Measurements from ENCODE around the gene ZBTB7C. TPM values are rescaled to one million over a fixed set of nuclear protein-coding genes. Genes with fewer than 3 reads are reported as not detected.
A peak's percentile ranks its signal among the peaks of the same experiment; 100 is the strongest.

Gene ZBTB7C
- total RNA-seq, 1 experiment from 2014 or later = 0.35 TPM

DNA sequence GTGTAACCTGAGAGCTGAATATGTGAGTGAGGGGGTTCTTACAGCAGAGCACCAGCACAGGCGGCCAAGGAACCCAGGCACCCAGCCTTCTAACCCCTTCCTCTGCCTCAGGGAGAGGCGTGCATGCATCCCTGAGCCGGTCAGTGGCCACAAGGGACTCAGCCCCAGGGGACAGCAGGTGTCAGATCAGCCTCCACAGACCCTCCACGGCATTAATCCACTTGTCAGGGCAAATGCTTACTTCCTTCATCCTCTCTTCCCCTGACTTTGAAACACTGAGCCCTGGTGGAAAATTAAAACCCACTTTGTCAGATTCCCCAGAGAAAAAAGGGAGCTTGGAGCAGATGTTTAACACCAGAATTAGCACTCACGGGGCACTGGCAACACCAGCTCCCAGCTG, 418.2 kb downstream of the ZBTB7C start:
- DNase-seq (ENCODE audit: extremely low read depth, low read depth) = no peak

DNA sequence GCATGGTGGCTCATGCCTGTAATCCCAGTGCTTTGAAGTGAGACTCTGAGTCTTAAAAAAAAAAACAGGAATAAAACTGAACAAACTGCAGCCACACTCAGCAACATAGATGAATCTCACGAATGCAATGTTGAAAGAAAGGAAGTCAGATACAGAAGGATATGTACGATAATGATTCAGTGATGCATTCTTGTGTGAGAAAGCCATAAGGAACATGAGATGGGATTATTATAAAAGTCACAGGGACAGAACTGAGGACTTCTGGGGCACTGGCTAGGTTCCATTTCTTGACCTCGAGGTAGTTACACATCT, 421.8 kb downstream of the ZBTB7C start:
- DNase-seq (ENCODE audit: extremely low read depth, low read depth) = peak; percentile 72

DNA sequence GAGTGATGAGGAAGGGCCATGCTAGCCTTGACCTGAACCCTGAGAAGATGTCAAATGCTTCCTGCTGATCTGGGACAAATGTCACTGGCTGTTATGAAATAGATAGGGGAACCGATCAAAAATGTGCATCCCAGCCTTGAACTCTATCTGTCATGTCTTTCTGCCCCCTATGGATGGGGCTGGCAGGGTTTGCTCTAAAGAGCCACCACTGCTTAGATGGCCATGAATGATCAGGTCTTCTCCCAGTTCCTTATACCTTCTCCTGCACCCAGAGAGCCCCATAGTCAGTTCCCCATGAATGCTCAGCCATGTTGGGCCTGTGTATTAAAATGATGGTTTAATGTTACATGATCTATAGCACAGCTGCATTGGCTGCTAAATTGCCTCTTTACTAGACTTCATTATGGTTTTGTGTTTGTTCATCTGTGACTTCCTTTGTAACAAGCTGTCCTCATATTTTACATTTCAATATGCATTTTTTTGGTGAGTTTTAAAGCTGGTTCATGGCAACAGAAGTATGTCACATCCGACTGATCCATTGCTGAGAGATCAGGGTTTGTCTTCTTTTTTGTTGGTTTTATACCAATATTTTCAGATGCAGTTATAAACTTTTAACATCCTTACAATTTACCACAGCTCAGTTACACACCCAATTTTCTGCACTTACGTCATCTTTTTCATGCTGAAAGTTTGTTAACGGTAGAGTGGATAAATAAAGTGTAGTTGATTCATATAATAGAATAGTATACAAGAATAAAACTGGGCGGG, 422.4 kb downstream of the ZBTB7C start:
- DNase-seq (ENCODE audit: extremely low read depth, low read depth) = no peak

DNA sequence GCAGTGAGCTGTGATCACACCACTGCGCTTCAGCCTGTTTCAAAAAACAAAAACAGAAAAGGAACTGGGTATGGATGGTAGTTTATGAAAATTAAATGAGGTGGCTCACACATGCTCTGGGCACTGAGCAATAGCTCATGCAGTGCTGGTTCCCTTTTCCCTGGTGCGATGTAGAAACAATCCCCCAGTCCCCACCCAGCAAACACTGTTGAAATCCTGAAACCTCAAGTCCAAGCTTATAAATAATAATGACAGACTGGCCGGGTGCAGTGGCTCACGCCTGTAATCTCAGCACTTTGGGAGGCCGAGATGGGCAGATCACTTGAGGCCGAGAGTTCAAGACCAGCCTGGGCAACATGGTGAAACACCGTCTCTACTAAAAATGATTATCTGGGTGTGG, 423.3 kb downstream of the ZBTB7C start:
- no peak for DNase-seq (ENCODE audit: extremely low read depth, low read depth)

DNA sequence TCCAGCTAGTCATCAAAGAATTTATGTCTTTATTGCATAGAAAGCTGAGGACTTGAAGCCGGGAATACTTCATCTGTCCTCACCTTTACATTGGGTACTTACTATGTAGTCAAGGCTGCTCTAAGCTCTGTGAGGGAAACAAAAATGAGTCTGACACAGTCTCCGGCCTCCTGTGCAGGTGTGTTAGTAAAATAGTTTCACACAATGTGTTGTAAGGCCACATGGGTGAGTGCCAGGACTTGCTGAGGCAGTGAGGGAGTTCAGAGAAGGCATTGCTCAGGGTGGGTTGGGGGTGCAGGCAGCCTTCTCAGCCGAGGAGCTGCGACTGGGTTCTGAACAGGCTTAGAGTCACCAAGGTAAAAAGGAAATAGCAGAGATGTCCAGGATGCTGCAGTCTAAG, 424.2 kb downstream of the ZBTB7C start:
- DNase-seq (ENCODE audit: extremely low read depth, low read depth) = no peak

DNA sequence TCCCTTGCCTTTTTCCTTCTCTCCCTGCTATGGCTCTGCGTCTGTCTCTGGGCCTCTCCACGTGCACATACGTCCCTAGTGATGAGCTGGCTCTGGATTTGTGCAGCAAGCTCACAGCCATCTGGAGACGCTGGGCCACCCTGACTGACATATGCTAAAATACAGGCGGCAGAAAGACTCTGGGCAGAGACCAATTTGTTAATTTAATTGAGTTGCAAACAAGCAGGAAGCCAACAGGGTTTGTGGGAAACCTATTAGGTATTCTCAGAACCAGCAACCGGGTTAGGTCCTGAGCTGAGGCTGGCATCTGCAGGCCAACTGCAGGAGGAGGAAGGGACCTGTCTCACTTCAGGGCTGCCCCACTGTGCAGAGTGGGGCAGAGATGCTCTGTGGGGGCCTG, 425.2 kb downstream of the ZBTB7C start:
- DNase-seq (ENCODE audit: extremely low read depth, low read depth) = no peak

DNA sequence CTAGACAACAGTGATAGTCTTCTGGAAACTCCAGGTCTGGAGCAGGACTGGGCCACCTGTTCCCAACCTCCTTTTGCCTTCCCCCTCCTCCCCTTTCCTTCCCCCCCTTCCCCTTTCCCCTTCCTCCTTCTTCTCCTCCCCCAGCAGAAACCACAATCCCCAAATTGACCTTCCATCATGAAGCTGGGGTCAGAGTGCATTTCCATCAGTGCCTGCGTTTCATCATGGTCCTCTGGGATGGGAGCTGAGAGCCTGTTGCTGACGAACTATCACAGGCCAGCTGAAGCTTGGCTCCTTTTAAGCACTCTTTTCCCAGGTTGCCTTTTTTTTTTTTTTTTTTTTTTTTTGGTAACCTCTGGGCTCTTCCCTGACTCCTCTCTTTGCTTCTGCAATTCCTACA, 426.1 kb downstream of the ZBTB7C start:
- no peak for DNase-seq (ENCODE audit: extremely low read depth, low read depth)

DNA sequence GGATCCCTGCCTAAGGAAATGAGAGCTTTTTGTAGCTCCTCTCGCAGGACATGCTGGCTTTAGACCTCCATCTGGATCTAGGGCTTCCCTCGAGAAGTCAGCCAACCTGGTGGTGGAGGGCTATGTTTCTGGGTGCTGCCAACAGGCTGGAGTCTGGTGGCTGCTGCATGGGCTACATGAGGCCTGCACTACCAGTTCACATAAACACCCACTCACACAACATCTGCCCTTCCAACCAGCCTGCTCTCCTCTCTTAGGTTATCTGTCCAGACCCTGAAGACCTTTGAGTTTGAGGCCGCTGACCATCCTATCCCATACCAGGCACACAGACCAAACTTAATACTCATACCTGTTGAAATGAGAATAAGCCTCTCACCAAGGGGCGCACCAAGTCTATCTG, 427.4 kb downstream of the ZBTB7C start:
- DNase-seq (ENCODE audit: extremely low read depth, low read depth) = no peak

DNA sequence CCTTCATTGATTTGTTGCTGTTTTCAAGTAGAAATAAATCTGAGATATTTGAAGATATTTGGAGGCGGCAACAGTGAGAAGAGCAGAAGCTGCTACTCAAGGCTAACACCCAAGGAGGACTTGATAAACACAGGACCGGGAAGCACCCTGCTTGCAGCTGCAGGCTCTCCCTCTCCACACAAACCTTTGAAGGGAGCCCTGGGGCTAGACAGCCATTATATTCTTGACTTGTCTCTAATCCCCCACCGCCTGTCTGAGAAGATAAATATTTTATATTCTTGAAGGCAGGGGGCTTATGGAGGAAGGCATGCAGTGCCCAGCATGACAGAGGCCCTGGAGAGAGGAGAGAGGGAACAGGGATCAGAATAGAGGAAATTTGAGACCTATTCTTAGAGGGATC, 427.9 kb downstream of the ZBTB7C start:
- no peak for DNase-seq (ENCODE audit: extremely low read depth, low read depth)

DNA sequence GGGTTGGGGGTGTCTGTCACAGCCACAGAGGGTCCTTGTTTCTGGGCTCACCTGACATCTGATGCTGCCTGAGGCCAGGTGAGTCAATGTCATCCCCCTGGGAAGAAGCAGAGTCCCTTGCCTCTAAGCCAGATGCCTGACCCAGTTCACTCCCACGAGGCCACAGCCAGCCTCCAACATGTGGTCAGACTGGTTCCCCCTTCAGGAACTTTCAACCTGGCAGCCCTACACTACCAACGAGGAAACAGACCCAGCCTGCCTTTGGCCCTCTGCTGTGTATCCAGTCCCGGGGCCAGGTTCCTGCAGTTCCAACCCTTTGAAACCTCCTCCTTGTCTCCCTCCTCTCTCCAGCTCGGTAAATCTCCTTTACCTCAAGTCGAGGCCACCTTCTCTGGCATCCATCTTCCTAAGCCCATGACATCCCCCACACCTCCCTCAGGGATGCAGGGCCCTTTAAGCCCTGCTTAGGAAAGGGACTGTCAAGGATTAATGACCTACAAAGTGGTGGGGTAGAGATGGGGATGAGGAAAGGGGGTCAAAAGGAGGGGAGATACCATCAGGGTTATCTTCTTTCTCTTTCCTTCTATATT, 429.5 kb downstream of the ZBTB7C start:
- DNase-seq (ENCODE audit: extremely low read depth, low read depth) = no peak

DNA sequence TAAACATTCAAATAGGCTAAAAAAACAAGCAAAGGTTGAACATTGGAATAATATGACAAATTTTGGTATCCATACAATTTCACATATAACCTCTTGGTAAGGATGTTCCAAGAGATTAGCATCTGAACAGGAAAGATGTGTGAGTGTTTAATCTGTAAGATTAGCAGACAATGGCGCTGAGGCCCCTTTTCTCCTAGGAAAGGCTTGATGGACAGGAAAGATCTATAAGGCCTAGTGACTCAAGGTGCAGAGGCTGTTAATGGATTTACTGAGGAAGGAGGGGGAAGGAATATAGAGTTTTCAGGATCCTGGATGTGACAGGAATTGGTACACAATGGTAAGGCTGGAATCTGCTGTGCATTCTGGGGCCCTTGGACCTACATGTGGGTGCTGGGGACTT, 430.6 kb downstream of the ZBTB7C start:
- no peak for DNase-seq (ENCODE audit: extremely low read depth, low read depth)

DNA sequence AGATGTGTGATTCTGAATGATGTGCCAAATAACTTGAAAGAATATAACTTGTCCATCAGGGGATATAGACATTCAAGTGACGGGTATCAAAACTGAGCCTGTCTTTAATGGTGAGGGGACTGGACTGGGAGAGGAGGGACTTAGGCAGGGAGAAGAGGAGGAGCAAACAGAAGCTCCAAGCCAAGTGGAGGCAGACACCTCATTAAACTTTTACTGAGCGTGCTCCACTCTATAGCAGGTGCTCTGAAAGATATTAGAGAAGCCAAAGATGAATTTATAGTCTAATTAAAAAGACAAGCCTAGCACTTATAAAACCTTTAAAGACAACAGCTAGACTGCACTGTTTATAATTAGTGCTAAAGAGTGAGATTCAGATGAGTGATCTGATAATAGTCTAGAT, 431.0 kb downstream of the ZBTB7C start:
- no peak for DNase-seq (ENCODE audit: extremely low read depth, low read depth)

Small RNA genes lying within 50 kb of the gene (small RNA-seq; reads per million reads assigned to genes)
- 0 to 0.02 reads per million in 2 experiments for gene RNU6-708P

Other genes with a start within 250 kb of the ZBTB7C start
- 47.2 and 57.0 TPM in 2 replicates for gene CTIF, start 129.6 kb upstream of the ZBTB7C start, total RNA-seq (2014; rRNA removed; shearing (Covaris generic))

All from NCI-H460 (cell line).